BJ (cell line): ENCODE measurements around the gene UBA3. TPM values are rescaled to one million over a fixed set of nuclear protein-coding genes. Genes with fewer than 3 reads are reported as not detected.

Experiments
- CTCF ChIA-PET: fragments of 350-600 bp; formaldehyde crosslinking; extraction: SDS; loops from one replicate; lab custom pipeline; 2021; ENCODE audit warnings: antibody characterized with exemption, inconsistent platforms; lab: Yijun Ruan, JAX
- POLR2A ChIA-PET: fragments of 300-600 bp; sonication (Branson Sonifier 250); formaldehyde crosslinking; extraction: SDS; loops from one replicate; lab custom pipeline; 2021; ENCODE audit warnings: antibody characterized with exemption; lab: Charles Lee
- DNase-seq: peaks from one replicate; pipeline ENCODE4 v3.0.0-alpha.2; 2011; ENCODE audit warnings: low read depth
- H3K27me3 ChIP-seq: 2 replicates; pipeline ENCODE4 v1.6.0; 2011; ENCODE audit warnings: low read length; ENCODE audit not compliant: control insufficient read depth, insufficient read depth
- H3K36me3 ChIP-seq: 2 replicates; pipeline ENCODE4 v1.5.1; 2011; ENCODE audit warnings: low read length; ENCODE audit not compliant: control insufficient read depth, insufficient read depth
- H3K4me3 ChIP-seq: 2 replicates; pipeline ENCODE4 v1.5.1; 2011; ENCODE audit warnings: low read depth, mild to moderate bottlenecking, control low read depth, low read length
- CTCF ChIP-seq: IDR thresholded peaks from 2 replicates; pipeline ENCODE4 v1.5.1; 2011; ENCODE audit warnings: low read depth, mild to moderate bottlenecking, control low read depth, inconsistent platforms, low read length, moderate library complexity; ENCODE audit not compliant: insufficient read depth
- polyA minus RNA-seq: library from RNA; depleted of rRNA, polyadenylated mRNA; stranded (reverse); fragments of >200 nt; gene quantifications from 2 replicates; pipeline ENCODE4 v1.2.3, GENCODE V29; 2011; rRNA and poly(A)+ RNA removed
- polyA plus RNA-seq: library from polyadenylated mRNA; depleted of rRNA; stranded (reverse); fragments of >200 nt; gene quantifications from 2 replicates; pipeline ENCODE4 v1.2.3, GENCODE V29; 2011; rRNA removed

The UBA3 gene
- 36.6 and 71.8 TPM in 2 replicates for polyA plus RNA-seq
- polyA minus RNA-seq: 16.0 and 20.5 TPM in 2 replicates

GRCh38 chr3:69080233-69080920 lies at the start of gene UBA3:
Gene UBA3 (minus strand): TSS chr3:69080365. CDS start chr3:69080353, 12 bp downstream.
- Histone ChIP-seq H3K27me3 (no peaks in the 10 kb centered on the region), H3K36me3 (peaks cover 1% of the 10 kb centered on the region; the same call in 1 of the 2 replicates), H3K4me3 (peak within 1 kb of the TSS; percentile 73)
- ChIA-PET CTCF (interaction anchor here (0.6 kb wide), 1 partner anchor 26 kb away, joined by 3 read pairs; no protein-coding TSS in a partner anchor), POLR2A (no interaction called here)
- DNase-seq: no peak
- TF ChIP-seq CTCF: no peak

- CTCF ChIA-PET: interaction anchor here (0.9 to 2.6 kb wide), 3 partner anchors 10 to 177 kb away, joined by 3 to 20 read pairs (median 4); no protein-coding TSS in a partner anchor
These were observed 49.4 kb upstream of the UBA3 start for GRCh38 chr3:69129531-69129930.

GRCh38 chr3:69128509-69128908 lies 48.3 kb upstream of the UBA3 start:
- Histone ChIP-seq H3K27me3 (peaks cover 4% of the 10 kb centered on the region; the same call in 1 of the 2 replicates), H3K36me3 (no peaks in the 10 kb centered on the region), H3K4me3 (no peak overlapping the region)
- ChIA-PET POLR2A (no interaction called here), CTCF (interaction anchor here (1.2 to 2.6 kb wide), 2 partner anchors 9 to 33 kb away, joined by 3 to 20 read pairs; no protein-coding TSS in a partner anchor)
- TF ChIP-seq CTCF: no peak
- DNase-seq: no peak

More at GRCh38 chr3:69129531-69129930, 49.4 kb upstream of the UBA3 start:
- peaks cover 4% of the 10 kb centered on the region; the same call in 1 of the 2 replicates for H3K27me3 ChIP-seq
- POLR2A ChIA-PET: interaction anchor here (0.6 kb wide), 1 partner anchor 39 kb away, joined by 3 read pairs; no protein-coding TSS in a partner anchor
- DNase-seq: peak; percentile 80
- no peak for TF ChIP-seq CTCF
- H3K36me3 ChIP-seq: no peaks in the 10 kb centered on the region
- no peak overlapping the region for H3K4me3 ChIP-seq

- DNase-seq: no peak
- POLR2A ChIA-PET: no interaction called here
- Histone ChIP-seq H3K27me3 (peaks cover 4% of the 10 kb centered on the region; the same call in 1 of the 2 replicates), H3K36me3 (no peaks in the 10 kb centered on the region), H3K4me3 (no peak overlapping the region)
- CTCF ChIA-PET: interaction anchor here (0.7 to 2.1 kb wide), 3 partner anchors 9 to 301 kb away, joined by 3 to 9 read pairs (median 3); no protein-coding TSS in a partner anchor
- TF ChIP-seq CTCF: no peak
These were observed 46.8 kb upstream of the UBA3 start for GRCh38 chr3:69126999-69127398.

GRCh38 chr3:69126216-69126615 lies 46.1 kb upstream of the UBA3 start:
- POLR2A ChIA-PET: no interaction called here
- H3K27me3 ChIP-seq: peaks cover 4% of the 10 kb centered on the region; the same call in 1 of the 2 replicates
- CTCF ChIA-PET: interaction anchor here (1.2 to 2.1 kb wide), 3 partner anchors 8 to 181 kb away, joined by 3 to 9 read pairs (median 4); no protein-coding TSS in a partner anchor

More at GRCh38 chr3:69126216-69126615, 46.1 kb upstream of the UBA3 start:
- TF ChIP-seq CTCF: no peak
- Histone ChIP-seq H3K36me3 (no peaks in the 10 kb centered on the region), H3K4me3 (no peak overlapping the region)
- DNase-seq: no peak
